ENCODE measurements around the gene TAAR9.

DNA sequence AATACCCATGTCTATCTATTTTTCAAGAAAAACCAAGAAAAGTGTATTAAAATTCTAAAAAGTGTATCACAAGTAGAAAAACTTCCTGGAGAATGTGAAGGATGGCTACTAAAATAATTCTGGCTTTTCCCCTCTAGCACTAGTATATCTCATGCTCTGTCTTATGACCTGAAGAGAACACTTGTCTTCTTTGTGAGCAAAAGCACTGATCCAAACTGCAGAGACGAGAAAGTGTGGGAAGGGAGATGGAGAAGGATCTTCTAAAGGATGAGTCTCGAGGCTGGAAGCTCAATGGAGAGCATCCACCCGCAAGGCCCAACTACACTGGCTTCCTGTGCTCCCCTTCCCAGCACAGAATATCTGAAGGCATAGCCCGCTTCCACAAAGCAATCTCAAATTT is 48.7 kb upstream of the TAAR9 start:
- TF ChIP-seq, protein P1, sequence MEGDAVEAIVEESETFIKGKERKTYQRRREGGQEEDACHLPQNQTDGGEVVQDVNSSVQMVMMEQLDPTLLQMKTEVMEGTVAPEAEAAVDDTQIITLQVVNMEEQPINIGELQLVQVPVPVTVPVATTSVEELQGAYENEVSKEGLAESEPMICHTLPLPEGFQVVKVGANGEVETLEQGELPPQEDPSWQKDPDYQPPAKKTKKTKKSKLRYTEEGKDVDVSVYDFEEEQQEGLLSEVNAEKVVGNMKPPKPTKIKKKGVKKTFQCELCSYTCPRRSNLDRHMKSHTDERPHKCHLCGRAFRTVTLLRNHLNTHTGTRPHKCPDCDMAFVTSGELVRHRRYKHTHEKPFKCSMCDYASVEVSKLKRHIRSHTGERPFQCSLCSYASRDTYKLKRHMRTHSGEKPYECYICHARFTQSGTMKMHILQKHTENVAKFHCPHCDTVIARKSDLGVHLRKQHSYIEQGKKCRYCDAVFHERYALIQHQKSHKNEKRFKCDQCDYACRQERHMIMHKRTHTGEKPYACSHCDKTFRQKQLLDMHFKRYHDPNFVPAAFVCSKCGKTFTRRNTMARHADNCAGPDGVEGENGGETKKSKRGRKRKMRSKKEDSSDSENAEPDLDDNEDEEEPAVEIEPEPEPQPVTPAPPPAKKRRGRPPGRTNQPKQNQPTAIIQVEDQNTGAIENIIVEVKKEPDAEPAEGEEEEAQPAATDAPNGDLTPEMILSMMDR (IDR thresholded peaks at IDR 0.05): no peak
- TF ChIP-seq EZH2 (IDR thresholded peaks at IDR 0.05; ENCODE audit: borderline replicate concordance, insufficient read depth, low read depth, low read length, poor library complexity, severe bottlenecking): no peak
